ENCODE measurements around the gene RAB1B.

RAB1B gene

DNA sequence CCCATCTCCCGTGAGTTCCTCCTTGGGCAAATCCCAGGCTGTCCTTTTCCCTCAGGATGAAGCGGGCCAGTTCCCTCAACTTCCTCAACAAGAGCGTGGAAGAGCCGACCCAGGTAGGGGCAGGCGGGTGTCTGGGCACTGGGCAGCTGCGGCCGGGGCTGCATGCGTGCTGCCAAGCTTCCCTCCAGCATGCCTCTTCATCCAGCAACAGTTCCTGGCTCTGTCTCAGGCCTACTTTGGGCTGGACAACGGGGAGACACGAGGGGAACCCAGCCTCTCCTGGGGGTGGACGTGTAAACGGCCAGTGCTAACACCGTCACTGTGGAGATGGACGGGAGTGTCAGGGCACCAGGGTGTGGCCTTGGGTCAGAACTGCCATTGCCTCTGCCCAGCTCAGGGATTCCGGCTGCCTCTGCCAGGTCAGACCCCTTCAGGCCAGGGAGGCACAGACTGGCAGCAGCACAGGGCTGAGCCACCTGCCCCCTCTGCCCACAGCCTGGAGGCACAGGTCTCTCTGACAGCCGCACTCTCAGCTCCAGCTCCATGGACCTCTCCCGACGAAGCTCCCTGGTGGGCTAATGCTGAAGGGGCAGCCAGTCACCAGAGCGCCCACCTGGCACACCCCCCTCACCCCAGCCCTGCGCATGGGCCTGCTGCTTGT is 1.9 kb upstream of the RAB1B start:
- peak overlapping the region; percentile 72 for H3K4me3 ChIP-seq (ENCODE audit: low read length)
- DNase-seq (ENCODE audit: low read depth): no peak
- TF ChIP-seq, protein P1, sequence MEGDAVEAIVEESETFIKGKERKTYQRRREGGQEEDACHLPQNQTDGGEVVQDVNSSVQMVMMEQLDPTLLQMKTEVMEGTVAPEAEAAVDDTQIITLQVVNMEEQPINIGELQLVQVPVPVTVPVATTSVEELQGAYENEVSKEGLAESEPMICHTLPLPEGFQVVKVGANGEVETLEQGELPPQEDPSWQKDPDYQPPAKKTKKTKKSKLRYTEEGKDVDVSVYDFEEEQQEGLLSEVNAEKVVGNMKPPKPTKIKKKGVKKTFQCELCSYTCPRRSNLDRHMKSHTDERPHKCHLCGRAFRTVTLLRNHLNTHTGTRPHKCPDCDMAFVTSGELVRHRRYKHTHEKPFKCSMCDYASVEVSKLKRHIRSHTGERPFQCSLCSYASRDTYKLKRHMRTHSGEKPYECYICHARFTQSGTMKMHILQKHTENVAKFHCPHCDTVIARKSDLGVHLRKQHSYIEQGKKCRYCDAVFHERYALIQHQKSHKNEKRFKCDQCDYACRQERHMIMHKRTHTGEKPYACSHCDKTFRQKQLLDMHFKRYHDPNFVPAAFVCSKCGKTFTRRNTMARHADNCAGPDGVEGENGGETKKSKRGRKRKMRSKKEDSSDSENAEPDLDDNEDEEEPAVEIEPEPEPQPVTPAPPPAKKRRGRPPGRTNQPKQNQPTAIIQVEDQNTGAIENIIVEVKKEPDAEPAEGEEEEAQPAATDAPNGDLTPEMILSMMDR (conservative IDR thresholded peaks at IDR 0.05; ENCODE audit: low read length): no peak

GRCh38 chr11:66267039-66267378 is 1.4 kb upstream of the RAB1B start:
- H3K4me3 ChIP-seq (ENCODE audit: low read length): peak overlapping the region; percentile 72
- TF ChIP-seq, protein P1 (conservative IDR thresholded peaks at IDR 0.05; ENCODE audit: low read length): no peak
- DNase-seq (ENCODE audit: low read depth): no peak

DNA sequence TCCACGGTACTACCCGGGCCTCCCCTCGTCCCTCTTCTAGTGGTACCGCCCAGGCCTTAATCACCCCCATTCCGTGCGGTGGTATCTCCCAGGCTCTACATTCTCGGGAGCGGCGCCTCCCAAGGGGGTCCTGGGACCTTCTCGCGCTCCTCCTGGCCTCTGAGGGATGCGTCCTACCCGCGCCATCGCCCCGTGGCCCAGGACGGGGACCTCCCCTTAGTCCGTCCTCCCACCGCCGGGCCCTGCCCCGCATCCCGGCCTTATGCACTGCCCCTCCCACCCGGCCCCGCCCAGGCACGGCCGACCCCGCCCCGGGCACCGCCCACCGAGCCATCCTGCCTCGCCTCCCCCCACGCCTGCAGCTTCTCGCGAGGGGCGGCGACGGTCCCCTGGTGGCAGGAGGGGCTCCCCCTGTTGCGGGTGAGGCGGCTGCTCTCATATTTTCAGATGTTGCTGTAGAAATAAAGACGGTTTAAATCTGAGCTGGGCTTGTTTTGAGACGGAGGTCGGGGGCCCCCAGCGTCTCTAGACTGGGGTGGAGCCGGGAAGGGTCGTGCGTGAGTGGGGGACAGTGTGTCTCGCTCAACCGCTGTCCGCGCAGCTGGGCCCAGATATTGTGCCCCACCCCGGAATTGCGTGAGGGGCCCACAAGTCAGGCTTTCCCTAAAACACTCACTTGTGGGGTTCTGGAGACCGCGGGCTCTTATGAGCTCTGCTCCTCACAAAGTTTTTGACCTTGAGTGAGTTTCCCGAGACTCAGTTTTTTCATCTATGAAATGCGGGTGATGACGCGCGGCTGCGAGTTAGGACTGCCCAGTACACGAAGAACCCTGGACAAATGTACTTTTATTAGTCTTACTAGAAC is 828 bp upstream of the RAB1B start:
- peak; percentile 83 for DNase-seq (ENCODE audit: low read depth)
- H3K4me3 ChIP-seq (ENCODE audit: low read length): peak overlapping the region; percentile 72
- TF ChIP-seq, protein P1 (conservative IDR thresholded peaks at IDR 0.05; ENCODE audit: low read length): peak; percentile 11; the same call in 1 of the 2 replicates

DNA sequence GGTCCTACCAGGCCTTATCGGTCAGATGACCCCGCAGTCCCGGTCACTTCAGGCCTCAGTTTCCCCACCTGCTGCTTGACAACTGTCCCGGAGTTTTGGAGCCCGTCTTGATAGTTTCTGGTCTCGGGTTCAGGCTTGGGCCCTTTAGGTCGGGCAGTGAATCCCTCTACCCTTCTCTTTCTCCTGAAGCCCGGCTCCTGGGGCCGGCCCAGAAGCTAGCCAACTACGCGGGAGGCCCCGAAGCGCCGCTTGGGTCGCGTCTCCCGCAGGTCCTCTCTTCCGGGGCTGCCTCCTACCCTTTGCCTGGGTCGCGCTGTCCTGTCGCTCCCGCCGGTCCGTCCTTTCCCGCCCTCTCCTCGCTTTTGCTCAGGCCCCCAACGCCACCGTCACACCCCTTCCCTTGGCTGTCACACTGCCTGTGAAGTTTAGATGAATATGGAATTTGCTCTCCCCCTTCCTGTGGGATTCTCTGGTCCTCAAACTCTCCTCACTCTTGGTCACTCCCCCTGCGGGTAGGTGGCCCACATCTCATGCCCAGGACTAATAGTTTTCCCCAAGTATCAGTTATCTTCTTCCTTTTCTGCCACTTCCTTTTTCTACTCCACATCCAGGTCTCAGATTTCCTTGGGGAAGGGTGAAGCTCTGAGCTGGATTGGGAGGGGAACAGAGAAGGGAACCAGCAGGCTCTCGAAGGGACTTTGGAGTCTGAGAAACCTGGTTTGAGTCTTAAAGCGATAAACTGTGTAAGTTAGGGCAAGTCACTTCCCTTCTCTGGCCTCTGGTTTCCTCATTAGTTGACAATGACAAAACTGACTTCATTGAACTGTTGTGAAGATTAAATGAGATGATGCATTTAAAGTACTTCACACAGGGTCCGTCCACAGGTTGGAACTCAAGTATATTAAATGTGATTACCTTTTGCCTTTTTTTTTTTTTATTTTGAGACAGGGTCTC is 790 bp downstream of the RAB1B start:
- H3K4me3 ChIP-seq (ENCODE audit: low read length): peak overlapping the region; percentile 99
- TF ChIP-seq, protein P1 (conservative IDR thresholded peaks at IDR 0.05; ENCODE audit: low read length): peak; percentile 48
- DNase-seq (ENCODE audit: low read depth): peak; percentile 54

DNA sequence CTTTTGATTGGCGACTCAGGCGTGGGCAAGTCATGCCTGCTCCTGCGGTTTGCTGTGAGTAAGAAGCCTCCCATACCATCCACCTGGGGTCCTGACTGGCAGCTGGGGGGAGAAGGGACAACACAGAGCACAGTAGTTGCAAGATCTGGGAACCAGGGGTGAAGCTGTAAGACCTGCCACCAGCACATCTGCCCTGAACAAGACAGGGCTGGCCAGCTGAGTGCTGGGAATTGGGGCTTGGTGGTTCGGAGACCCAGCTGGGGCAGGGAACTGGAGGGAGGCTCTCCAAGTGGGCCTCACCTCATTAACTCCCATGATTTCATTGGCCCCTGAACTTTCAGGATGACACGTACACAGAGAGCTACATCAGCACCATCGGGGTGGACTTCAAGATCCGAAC is 3.4 kb downstream of the RAB1B start:
- no peak overlapping the region for H3K4me3 ChIP-seq (ENCODE audit: low read length)
- DNase-seq (ENCODE audit: low read depth): no peak
- TF ChIP-seq, protein P1 (conservative IDR thresholded peaks at IDR 0.05; ENCODE audit: low read length): no peak

GRCh38 chr11:66272596-66272995 is 4.2 kb downstream of the RAB1B start:
- no peak overlapping the region for H3K4me3 ChIP-seq (ENCODE audit: low read length)
- no peak for DNase-seq (ENCODE audit: low read depth)
- TF ChIP-seq, protein P1 (conservative IDR thresholded peaks at IDR 0.05; ENCODE audit: low read length): no peak

Measured in AG10803 (cell line).